ENCODE data around the gene KRTAP5-10. TPM values are rescaled to one million over a fixed set of nuclear protein-coding genes. Genes with fewer than 3 reads are reported as not detected.

KRTAP5-10 gene
- total RNA-seq, 4 donors from 2014 or later = not detected

GRCh38 chr11:71545405-71545966 is 19.9 kb upstream of the KRTAP5-10 start:
- no peak for ATAC-seq

GRCh38 chr11:71548120-71548519 is 17.2 kb upstream of the KRTAP5-10 start, which contains the start of gene KRTAP5-9:
KRTAP5-9 (plus strand) TSS chr11:71548420; CDS start chr11:71548658, 238 bp downstream.
- H3K27me3 ChIP-seq = peaks cover 38% of the 10 kb centered on the region
- no peaks in the 10 kb centered on the region for H3K36me3 ChIP-seq
- TF ChIP-seq POLR2AphosphoS5 (IDR thresholded peaks at IDR 0.05) = no peak
- TF ChIP-seq POLR2A (IDR thresholded peaks at IDR 0.05) = no peak
- TF ChIP-seq, protein P1, sequence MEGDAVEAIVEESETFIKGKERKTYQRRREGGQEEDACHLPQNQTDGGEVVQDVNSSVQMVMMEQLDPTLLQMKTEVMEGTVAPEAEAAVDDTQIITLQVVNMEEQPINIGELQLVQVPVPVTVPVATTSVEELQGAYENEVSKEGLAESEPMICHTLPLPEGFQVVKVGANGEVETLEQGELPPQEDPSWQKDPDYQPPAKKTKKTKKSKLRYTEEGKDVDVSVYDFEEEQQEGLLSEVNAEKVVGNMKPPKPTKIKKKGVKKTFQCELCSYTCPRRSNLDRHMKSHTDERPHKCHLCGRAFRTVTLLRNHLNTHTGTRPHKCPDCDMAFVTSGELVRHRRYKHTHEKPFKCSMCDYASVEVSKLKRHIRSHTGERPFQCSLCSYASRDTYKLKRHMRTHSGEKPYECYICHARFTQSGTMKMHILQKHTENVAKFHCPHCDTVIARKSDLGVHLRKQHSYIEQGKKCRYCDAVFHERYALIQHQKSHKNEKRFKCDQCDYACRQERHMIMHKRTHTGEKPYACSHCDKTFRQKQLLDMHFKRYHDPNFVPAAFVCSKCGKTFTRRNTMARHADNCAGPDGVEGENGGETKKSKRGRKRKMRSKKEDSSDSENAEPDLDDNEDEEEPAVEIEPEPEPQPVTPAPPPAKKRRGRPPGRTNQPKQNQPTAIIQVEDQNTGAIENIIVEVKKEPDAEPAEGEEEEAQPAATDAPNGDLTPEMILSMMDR (IDR thresholded peaks at IDR 0.05) = no peak
- no peak for TF ChIP-seq EP300 (IDR thresholded peaks at IDR 0.05)
- H3K4me3 ChIP-seq = no peak within 1 kb of the TSS
- no peaks in the 10 kb centered on the region for H3K4me1 ChIP-seq
- no peak for ATAC-seq
- 8 to 73% methylated on average over 2 to 4 of the region's 5 CpGs for WGBS, 2 donors (ENCODE audit: low coverage in 1 of 2)
- no peak within 1 kb of the TSS for H3K27ac ChIP-seq
- peaks cover 0 to 8% (median 0%) of the 10 kb centered on the region in 3 donors for H3K9me3 ChIP-seq

More at GRCh38 chr11:71545405-71545966, 19.9 kb upstream of the KRTAP5-10 start:
- no peak overlapping the region for H3K4me3 ChIP-seq
- WGBS, 2 donors (ENCODE audit: low coverage in 1 of 2) = 71 to 90% methylated on average over 1 to 7 of the region's 12 CpGs
- H3K9me3 ChIP-seq = peaks cover 0 to 8% (median 0%) of the 10 kb centered on the region in 3 donors
- no peak for TF ChIP-seq POLR2A (IDR thresholded peaks at IDR 0.05)
- no peak for TF ChIP-seq POLR2AphosphoS5 (IDR thresholded peaks at IDR 0.05)
- TF ChIP-seq, protein P1 (IDR thresholded peaks at IDR 0.05) = no peak
- H3K27me3 ChIP-seq = peaks cover 42% of the 10 kb centered on the region
- no peaks in the 10 kb centered on the region for H3K36me3 ChIP-seq
- no peak overlapping the region for H3K27ac ChIP-seq
- H3K4me1 ChIP-seq = no peaks in the 10 kb centered on the region

- Histone ChIP-seq H3K27ac (no peak overlapping the region), H3K4me1 (no peaks in the 10 kb centered on the region), H3K4me3 (no peak overlapping the region), H3K9me3 (peaks cover 0 to 8% (median 0%) of the 10 kb centered on the region in 3 donors), H3K36me3 (no peaks in the 10 kb centered on the region), H3K27me3 (peaks cover 38% of the 10 kb centered on the region)
- TF ChIP-seq POLR2AphosphoS5 (IDR thresholded peaks at IDR 0.05) (no peak), POLR2A (IDR thresholded peaks at IDR 0.05) (no peak), EP300 (IDR thresholded peaks at IDR 0.05) (no peak)
- TF ChIP-seq, protein P1 (IDR thresholded peaks at IDR 0.05) = no peak
- no CpG with 5 or more reads among the region's 5 CpGs for WGBS, 2 donors (ENCODE audit: low coverage in 1 of 2)
- no peak for ATAC-seq
Observed at GRCh38 chr11:71548716-71549151, 16.6 kb upstream of the KRTAP5-10 start.

DNA sequence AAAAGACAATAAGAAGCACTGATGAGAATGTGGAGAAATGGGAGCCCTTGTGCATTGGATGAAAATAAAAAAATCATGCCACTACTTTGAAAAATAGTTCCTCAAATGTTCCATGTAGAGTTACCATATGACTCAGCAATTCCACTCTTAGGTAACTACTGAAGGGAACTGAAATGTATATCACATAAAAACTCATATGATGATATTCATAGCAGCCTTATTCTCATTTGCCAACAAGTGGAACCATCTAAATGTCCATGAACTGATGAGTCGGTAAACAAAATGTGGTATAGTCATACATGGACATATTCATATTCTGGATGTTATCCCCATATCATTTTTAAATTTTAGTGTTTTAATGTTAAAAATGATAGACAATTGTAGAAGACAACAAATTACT is 13.7 kb upstream of the KRTAP5-10 start:
- WGBS, 2 donors (ENCODE audit: low coverage in 1 of 2) = 88 to 100% methylated on average over 1 of the region's 1 CpG
- no peak for ATAC-seq
- no peak for TF ChIP-seq EP300 (IDR thresholded peaks at IDR 0.05)
- TF ChIP-seq, protein P1 (IDR thresholded peaks at IDR 0.05) = no peak
- no peak for TF ChIP-seq POLR2AphosphoS5 (IDR thresholded peaks at IDR 0.05)
- TF ChIP-seq POLR2A (IDR thresholded peaks at IDR 0.05) = no peak
- no peaks in the 10 kb centered on the region for H3K4me1 ChIP-seq
- H3K9me3 ChIP-seq = peaks cover 0 to 5% (median 0%) of the 10 kb centered on the region in 3 donors
- no peak overlapping the region for H3K27ac ChIP-seq
- H3K36me3 ChIP-seq = no peaks in the 10 kb centered on the region
- no peak overlapping the region for H3K4me3 ChIP-seq
- peaks cover 36% of the 10 kb centered on the region for H3K27me3 ChIP-seq

GRCh38 chr11:71554996-71555395 is 10.4 kb upstream of the KRTAP5-10 start:
- no peak overlapping the region for H3K4me3 ChIP-seq
- no peak for TF ChIP-seq POLR2AphosphoS5 (IDR thresholded peaks at IDR 0.05)
- TF ChIP-seq, protein P1 (IDR thresholded peaks at IDR 0.05) = no peak
- no peak for TF ChIP-seq EP300 (IDR thresholded peaks at IDR 0.05)
- TF ChIP-seq POLR2A (IDR thresholded peaks at IDR 0.05) = no peak
- ATAC-seq = no peak
- WGBS, 2 donors (ENCODE audit: low coverage in 1 of 2) = 100% methylated on average over 1 of the region's 6 CpGs; no CpG with 5 or more reads in 1 of the 2 donors
- H3K36me3 ChIP-seq = no peaks in the 10 kb centered on the region
- H3K27me3 ChIP-seq = peaks cover 20% of the 10 kb centered on the region
- H3K4me1 ChIP-seq = no peaks in the 10 kb centered on the region
- H3K9me3 ChIP-seq = no peaks in the 10 kb centered on the region
- H3K27ac ChIP-seq = no peak overlapping the region
